ENCODE measurements around the gene CUTC. TPM values are rescaled to one million over a fixed set of nuclear protein-coding genes. Genes with fewer than 3 reads are reported as not detected.

Gene CUTC
- total RNA-seq, 1 donor from 2014 or later = 25.4 TPM

DNA sequence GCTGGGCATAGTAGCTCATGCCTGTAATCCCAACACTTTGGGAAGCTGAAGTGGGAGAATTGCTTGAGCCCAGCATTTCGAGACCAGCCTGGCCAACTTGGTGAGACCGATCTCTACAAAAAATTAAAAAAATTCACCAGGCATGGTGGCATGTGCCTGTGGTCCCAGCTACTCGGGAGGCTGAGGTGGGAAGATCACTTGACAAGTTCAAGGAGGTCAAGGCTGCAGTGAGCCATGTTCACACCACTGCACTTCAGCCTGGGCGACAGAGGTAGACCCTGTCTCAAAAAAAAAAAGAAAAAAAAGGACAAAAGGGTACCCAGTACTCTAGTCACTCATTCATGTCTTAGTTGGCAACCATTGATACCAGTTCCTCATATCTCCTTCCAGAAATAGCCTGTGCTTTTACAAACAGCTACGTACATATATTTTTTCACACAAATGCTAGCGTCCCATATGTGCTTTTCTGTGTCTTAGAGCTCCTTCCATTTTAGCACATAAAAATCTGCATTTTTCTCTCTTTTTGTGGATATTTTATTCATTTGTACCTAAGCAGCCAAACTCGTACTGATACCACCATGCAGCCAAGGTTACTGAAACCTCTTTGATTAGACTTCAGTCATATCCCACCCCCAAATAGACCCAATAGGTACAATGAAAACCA, 55.9 kb downstream of the CUTC start:
- ChIA-PET POLR2A (no interaction called here), CTCF (no interaction called here)
- H3K4me1 Mint-ChIP-seq = no peaks in the 10 kb centered on the region

DNA sequence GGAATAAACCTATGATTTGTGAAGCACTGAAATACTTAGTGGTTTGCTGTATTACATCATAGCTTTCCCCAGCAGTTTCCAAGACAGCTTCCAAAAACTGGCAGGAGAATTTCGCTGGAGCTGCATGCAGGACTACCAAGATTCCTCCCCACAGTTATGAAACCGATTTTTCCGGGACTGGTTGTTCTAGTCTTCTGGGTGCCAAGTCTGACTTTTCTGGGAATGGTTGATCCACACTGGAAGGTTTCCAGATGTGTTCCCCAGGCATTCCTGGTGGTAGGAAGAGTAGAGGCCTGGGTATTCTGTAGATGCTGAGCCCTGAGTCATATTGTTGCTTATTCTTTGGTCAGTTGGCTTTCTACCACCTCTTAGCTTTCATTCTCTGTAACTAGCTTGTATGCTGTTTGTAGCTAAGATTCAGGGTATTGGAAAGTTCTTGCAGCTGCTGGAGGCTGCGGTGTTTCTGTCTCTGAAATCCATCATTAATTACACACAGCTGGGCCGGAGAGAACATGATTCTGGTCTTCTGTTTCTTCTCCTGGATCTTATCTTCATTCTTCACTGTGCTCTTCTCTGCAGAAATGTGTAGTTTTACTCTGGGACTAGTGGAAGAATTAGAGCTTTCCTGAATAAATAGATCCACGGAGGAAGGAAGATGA, 56.7 kb downstream of the CUTC start:
- Mint-ChIP-seq H3K4me3 (no peak overlapping the region), H3K27ac (no peak overlapping the region), H3K27me3 (no peaks in the 10 kb centered on the region), H3K36me3 (ENCODE audit: low read depth) (peaks cover 5% of the 10 kb centered on the region), H3K4me1 (no peaks in the 10 kb centered on the region), H3K9me3 (no peaks in the 10 kb centered on the region)
- ATAC-seq (ENCODE audit: low read depth) (no peak), DNase-seq (no peak)
- ChIA-PET POLR2A (no interaction called here), CTCF (no interaction called here)
- intact Hi-C loops (cut with micrococcal nuclease) = no loop called here
- TF ChIP-seq, protein P1, sequence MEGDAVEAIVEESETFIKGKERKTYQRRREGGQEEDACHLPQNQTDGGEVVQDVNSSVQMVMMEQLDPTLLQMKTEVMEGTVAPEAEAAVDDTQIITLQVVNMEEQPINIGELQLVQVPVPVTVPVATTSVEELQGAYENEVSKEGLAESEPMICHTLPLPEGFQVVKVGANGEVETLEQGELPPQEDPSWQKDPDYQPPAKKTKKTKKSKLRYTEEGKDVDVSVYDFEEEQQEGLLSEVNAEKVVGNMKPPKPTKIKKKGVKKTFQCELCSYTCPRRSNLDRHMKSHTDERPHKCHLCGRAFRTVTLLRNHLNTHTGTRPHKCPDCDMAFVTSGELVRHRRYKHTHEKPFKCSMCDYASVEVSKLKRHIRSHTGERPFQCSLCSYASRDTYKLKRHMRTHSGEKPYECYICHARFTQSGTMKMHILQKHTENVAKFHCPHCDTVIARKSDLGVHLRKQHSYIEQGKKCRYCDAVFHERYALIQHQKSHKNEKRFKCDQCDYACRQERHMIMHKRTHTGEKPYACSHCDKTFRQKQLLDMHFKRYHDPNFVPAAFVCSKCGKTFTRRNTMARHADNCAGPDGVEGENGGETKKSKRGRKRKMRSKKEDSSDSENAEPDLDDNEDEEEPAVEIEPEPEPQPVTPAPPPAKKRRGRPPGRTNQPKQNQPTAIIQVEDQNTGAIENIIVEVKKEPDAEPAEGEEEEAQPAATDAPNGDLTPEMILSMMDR (IDR thresholded peaks at IDR 0.05) = no peak

More for the DNA sequence above, 55.9 kb downstream of the CUTC start:
- H3K9me3 Mint-ChIP-seq = no peaks in the 10 kb centered on the region
- intact Hi-C loops (cut with micrococcal nuclease) = no loop called here
- H3K36me3 Mint-ChIP-seq (ENCODE audit: low read depth) = peaks cover 1% of the 10 kb centered on the region
- DNase-seq (no peak), ATAC-seq (ENCODE audit: low read depth) (no peak)
- TF ChIP-seq, protein P1 (IDR thresholded peaks at IDR 0.05) = no peak
- no peak overlapping the region for H3K4me3 Mint-ChIP-seq
- no peak overlapping the region for H3K27ac Mint-ChIP-seq
- no peaks in the 10 kb centered on the region for H3K27me3 Mint-ChIP-seq

DNA sequence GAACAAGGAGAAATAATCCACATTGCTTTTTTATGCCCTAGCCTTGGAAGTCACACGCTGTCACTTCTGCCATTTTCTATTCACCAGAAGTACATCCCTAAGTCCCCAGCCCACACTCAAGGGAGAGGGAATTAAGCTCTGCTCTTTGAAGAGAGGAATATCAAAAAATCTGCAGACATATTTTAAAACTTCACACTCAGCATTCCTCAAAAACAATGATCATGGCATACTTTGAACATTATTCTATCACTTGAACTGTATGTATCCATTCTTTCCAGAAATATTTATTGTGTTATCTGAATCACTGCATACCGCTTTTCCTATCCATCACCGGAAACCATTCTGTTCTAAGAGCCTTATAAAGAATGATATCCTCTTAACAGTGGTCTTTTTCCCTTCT, 59.8 kb downstream of the CUTC start:
- TF ChIP-seq, protein P1 (IDR thresholded peaks at IDR 0.05) = no peak
- intact Hi-C loops (cut with micrococcal nuclease) = no loop called here
- no peaks in the 10 kb centered on the region for H3K27me3 Mint-ChIP-seq
- ATAC-seq (ENCODE audit: low read depth) = no peak
- no peaks in the 10 kb centered on the region for H3K9me3 Mint-ChIP-seq
- ChIA-PET CTCF (no interaction called here), POLR2A (no interaction called here)
- H3K4me3 Mint-ChIP-seq = no peak overlapping the region
- DNase-seq = no peak
- H3K4me1 Mint-ChIP-seq = no peaks in the 10 kb centered on the region
- peaks cover 10% of the 10 kb centered on the region for H3K36me3 Mint-ChIP-seq (ENCODE audit: low read depth)
- H3K27ac Mint-ChIP-seq = no peak overlapping the region

DNA sequence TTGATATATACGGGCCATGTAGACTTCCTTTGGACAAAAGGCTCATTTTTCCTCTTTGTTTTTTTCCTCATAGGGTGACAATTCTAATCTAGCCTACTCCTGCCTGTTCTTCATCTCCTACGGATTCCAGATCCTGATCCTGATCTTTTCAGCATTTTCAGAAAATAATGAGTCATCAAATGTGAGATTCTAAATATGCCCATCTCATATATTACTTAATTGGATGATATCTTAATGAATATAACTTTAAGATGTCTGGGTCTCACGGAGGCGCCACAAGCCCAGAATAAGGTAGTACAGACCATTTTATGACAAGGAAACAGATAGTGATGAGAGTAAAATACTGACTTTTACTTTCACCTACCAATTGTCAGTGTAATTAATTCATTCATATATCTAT, 61.8 kb downstream of the CUTC start:
- Mint-ChIP-seq H3K36me3 (ENCODE audit: low read depth) (peaks cover 8% of the 10 kb centered on the region), H3K9me3 (no peaks in the 10 kb centered on the region), H3K4me3 (no peak overlapping the region), H3K27me3 (no peaks in the 10 kb centered on the region), H3K4me1 (no peaks in the 10 kb centered on the region), H3K27ac (no peak overlapping the region)
- no peak for ATAC-seq (ENCODE audit: low read depth)
- ChIA-PET POLR2A (no interaction called here), CTCF (no interaction called here)
- intact Hi-C loops (cut with micrococcal nuclease) = no loop called here
- no peak for DNase-seq
- TF ChIP-seq, protein P1 (IDR thresholded peaks at IDR 0.05) = no peak

DNA sequence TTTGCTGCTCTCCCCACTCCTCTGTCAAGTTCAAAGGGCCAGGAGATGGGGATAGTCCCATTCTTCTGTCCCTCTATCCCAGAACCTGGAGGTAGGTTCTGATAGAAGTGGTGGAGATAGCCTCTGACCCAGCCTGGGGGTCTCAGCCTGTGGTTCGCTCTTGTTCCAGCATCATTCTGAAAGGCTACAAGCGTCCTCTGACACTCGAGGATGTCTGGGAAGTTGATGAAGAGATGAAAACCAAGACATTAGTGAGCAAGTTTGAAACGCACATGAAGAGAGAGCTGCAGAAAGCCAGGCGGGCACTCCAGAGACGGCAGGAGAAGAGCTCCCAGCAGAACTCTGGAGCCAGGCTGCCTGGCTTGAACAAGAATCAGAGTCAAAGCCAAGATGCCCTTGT, 64.9 kb downstream of the CUTC start:
- no peak overlapping the region for H3K4me3 Mint-ChIP-seq
- ChIA-PET CTCF (no interaction called here), POLR2A (no interaction called here)
- H3K27ac Mint-ChIP-seq = no peak overlapping the region
- intact Hi-C loops (cut with micrococcal nuclease) = no loop called here
- no peaks in the 10 kb centered on the region for H3K9me3 Mint-ChIP-seq
- ATAC-seq (ENCODE audit: low read depth) (no peak), DNase-seq (no peak)
- TF ChIP-seq, protein P1 (IDR thresholded peaks at IDR 0.05) = no peak
- no peaks in the 10 kb centered on the region for H3K27me3 Mint-ChIP-seq
- peaks cover 8% of the 10 kb centered on the region for H3K36me3 Mint-ChIP-seq (ENCODE audit: low read depth)
- no peaks in the 10 kb centered on the region for H3K4me1 Mint-ChIP-seq

Data from activated B cell treated with CpG ODN at 0.5 μM for 24 hours (primary cell).